ENCODE measurements around the gene CDADC1.

Gene CDADC1

GRCh38 chr13:49247643-49248621 lies at the start of gene CDADC1:
TSS of gene CDADC1 (plus strand) at chr13:49247925. CDS start at chr13:49248038, 113 bp downstream.
- peak; percentile 71 for DNase-seq

GRCh38 chr13:49206641-49207040 lies 41.1 kb upstream of the CDADC1 start:
- no peak for DNase-seq

- no peak for DNase-seq
Observed at GRCh38 chr13:49208619-49209018, 39.1 kb upstream of the CDADC1 start.

GRCh38 chr13:49210114-49210513 lies 37.6 kb upstream of the CDADC1 start:
- no peak for DNase-seq

GRCh38 chr13:49210669-49211068 lies 37.1 kb upstream of the CDADC1 start:
- DNase-seq = no peak

GRCh38 chr13:49213539-49213938 lies 34.2 kb upstream of the CDADC1 start:
- DNase-seq = no peak

GRCh38 chr13:49213997-49214916 lies 33.5 kb upstream of the CDADC1 start:
- no peak for DNase-seq

GRCh38 chr13:49214917-49215376 lies 32.8 kb upstream of the CDADC1 start:
- DNase-seq = no peak

- no peak for DNase-seq
Observed at GRCh38 chr13:49216334-49216733, 31.4 kb upstream of the CDADC1 start.

- DNase-seq = no peak
Observed at GRCh38 chr13:49217962-49218492, 29.7 kb upstream of the CDADC1 start.

- no peak for DNase-seq
Observed at GRCh38 chr13:49218493-49219051, 29.2 kb upstream of the CDADC1 start.

GRCh38 chr13:49219647-49220035 lies 28.1 kb upstream of the CDADC1 start:
- DNase-seq = no peak

GRCh38 chr13:49220036-49220855 lies 27.5 kb upstream of the CDADC1 start, which contains the start of gene MLNR:
TSS of gene MLNR (plus strand) at chr13:49220338. CDS start at chr13:49220338, 0 bp downstream.
- no peak for DNase-seq

- no peak for DNase-seq
Observed at GRCh38 chr13:49220856-49221589, 26.7 kb upstream of the CDADC1 start.

- no peak for DNase-seq
Observed at GRCh38 chr13:49221590-49221965, 26.1 kb upstream of the CDADC1 start.

GRCh38 chr13:49225223-49226042 lies 22.3 kb upstream of the CDADC1 start:
- DNase-seq = no peak

- peak; percentile 33 for DNase-seq
Observed at GRCh38 chr13:49226613-49227012, 21.1 kb upstream of the CDADC1 start.

- no peak for DNase-seq
Observed at GRCh38 chr13:49234741-49235140, 13.0 kb upstream of the CDADC1 start.

GRCh38 chr13:49235856-49236431 lies 11.8 kb upstream of the CDADC1 start:
- DNase-seq = no peak

GRCh38 chr13:49238621-49239020 lies 9.1 kb upstream of the CDADC1 start:
- no peak for DNase-seq
